SK-N-SH (cell line): ENCODE data around the gene SPAG9. TPM values are rescaled to one million over a fixed set of nuclear protein-coding genes. Genes with fewer than 3 reads are reported as not detected.

Source experiments
- CTCF ChIA-PET: fragments of 300-600, 350-600 bp; formaldehyde crosslinking; extraction: SDS; loops from one replicate; lab custom pipeline; 2021; lab: Yijun Ruan, JAX
- POLR2A ChIA-PET: fragments of 350-600 bp; sonication (Branson Sonifier 250); formaldehyde crosslinking; extraction: SDS; loops from one replicate; lab custom pipeline; 2020; ENCODE audit warnings: antibody characterized with exemption, inconsistent platforms; lab: Yijun Ruan, JAX
- DNase-seq: peaks from one replicate; pipeline ENCODE4 v3.0.0; 2012
- H2AFZ ChIP-seq: fragments of 200-600 bp; sonication (generic); 2 replicates; pipeline ENCODE4 v1.8.1; 2016; ENCODE audit warnings: antibody characterized with exemption, mild to moderate bottlenecking, low read depth
- H3F3A ChIP-seq: fragments of 200-600 bp; sonication (generic); replicated peaks from 2 replicates; pipeline ENCODE3; 2016; ENCODE audit warnings: antibody characterized with exemption, mild to moderate bottlenecking; ENCODE audit not compliant: insufficient read depth
- H3K27ac ChIP-seq, 2 experiments: fragments of 200-500 bp in 1 of 2; fragments of 200-600 bp in 1 of 2; sonication (Bioruptor generic) in 1 of 2; sonication (generic), shearing (Covaris generic) in 1 of 2; 2 replicates each; pipeline versions ENCODE4 v1.5.1 to v1.6.1; 2014 to 2016; ENCODE audit warnings: low read depth in 2 of 2, inconsistent platforms in 1 of 2, low read length in 1 of 2, mild to moderate bottlenecking in 1 of 2, mixed read lengths in 1 of 2
- H3K27me3 ChIP-seq: fragments of 200-600 bp; sonication (generic), shearing (Covaris generic); 2 replicates; pipeline ENCODE4 v1.6.1; 2016; ENCODE audit warnings: mixed run types; ENCODE audit not compliant: insufficient read depth
- H3K36me3 ChIP-seq, 2 experiments: fragments of 200-500 bp in 1 of 2; fragments of 200-600 bp in 1 of 2; sonication (Bioruptor generic) in 1 of 2; sonication (generic) in 1 of 2; replicated peaks in 1 of 2; 2 replicates each; pipeline versions ENCODE3 to v1.5.1; 2014 to 2016; ENCODE audit warnings: low read length in 1 of 2, mild to moderate bottlenecking in 1 of 2; ENCODE audit not compliant: insufficient read depth in 2 of 2, control insufficient read depth in 1 of 2
- H3K4me1 ChIP-seq, 2 experiments: fragments of 200-500 bp in 1 of 2; fragments of 200-600 bp in 1 of 2; sonication (Bioruptor generic) in 1 of 2; sonication (generic), shearing (Covaris generic) in 1 of 2; 2 replicates each; pipeline versions ENCODE4 v1.5.1 to v1.6.1; 2014 to 2016; ENCODE audit warnings: low read depth in 1 of 2, low read length in 1 of 2, mixed run types in 1 of 2; ENCODE audit not compliant: insufficient read depth in 2 of 2, control insufficient read depth in 1 of 2
- H3K4me2 ChIP-seq: fragments of 200-600 bp; sonication (generic), shearing (Covaris generic); 2 replicates; pipeline ENCODE4 v1.6.1; 2017; ENCODE audit warnings: mixed run types
- H3K4me3 ChIP-seq, 2 experiments: fragments of 200-500 bp in 1 of 2; fragments of 200-600 bp in 1 of 2; sonication (Bioruptor generic) in 1 of 2; sonication (generic), shearing (Covaris generic) in 1 of 2; 2 replicates each; pipeline versions ENCODE4 v1.5.1 to v1.8.1; 2014 to 2016; ENCODE audit warnings: low read depth in 2 of 2, inconsistent platforms in 1 of 2, low read length in 1 of 2, mild to moderate bottlenecking in 1 of 2, mixed read lengths in 1 of 2, moderate library complexity in 1 of 2
- H3K79me2 ChIP-seq: fragments of 200-600 bp; sonication (generic); 2 replicates; pipeline ENCODE4 v1.8.1; 2017; ENCODE audit warnings: mild to moderate bottlenecking; ENCODE audit not compliant: insufficient read depth
- H3K9ac ChIP-seq: fragments of 200-600 bp; sonication (generic); 2 replicates; pipeline ENCODE4 v1.6.1; 2017; ENCODE audit warnings: mixed run types
- H3K9me2 ChIP-seq: fragments of 200-600 bp; sonication (generic); 2 replicates; pipeline ENCODE4 v1.6.1; 2017; ENCODE audit warnings: mixed run types
- H3K9me3 ChIP-seq: fragments of 200-600 bp; sonication (generic); 2 replicates; pipeline ENCODE4 v1.6.1; 2017; ENCODE audit warnings: mixed run types, mild to moderate bottlenecking, moderate library complexity
- H4K20me1 ChIP-seq: fragments of 200-600 bp; sonication (generic); 2 replicates; pipeline ENCODE4 v1.6.1; 2017; ENCODE audit warnings: mild to moderate bottlenecking, mixed run types; ENCODE audit not compliant: insufficient read depth
- EP300 ChIP-seq, 2 experiments: IDR thresholded peaks; 2 replicates each; pipeline versions ENCODE4 v1.4.0 to v1.6.1; 2012; ENCODE audit warnings: borderline replicate concordance in 1 of 2, low read depth in 1 of 2, low read length in 1 of 2
- FOXJ3 ChIP-seq: sonication (generic); formaldehyde crosslinking; IDR thresholded peaks from 2 replicates; pipeline ENCODE4 v1.5.1; 2020; ENCODE audit warnings: mild to moderate bottlenecking, missing genetic modification reagents
- FOXM1 ChIP-seq: IDR thresholded peaks from 2 replicates; pipeline ENCODE4 v1.4.0; 2012; ENCODE audit warnings: low read depth, mild to moderate bottlenecking
- GATA2 ChIP-seq: sonication (generic); formaldehyde crosslinking; IDR thresholded peaks from 2 replicates; pipeline ENCODE4 v1.5.0; 2020; ENCODE audit warnings: mild to moderate bottlenecking, missing genetic modification reagents
- POLR2AphosphoS5 ChIP-seq: IDR thresholded peaks from 2 replicates; pipeline ENCODE4 v1.6.1; 2012; ENCODE audit warnings: low read depth, low read length
- RAD21 ChIP-seq: IDR thresholded peaks from 2 replicates; pipeline ENCODE4 v1.6.1; 2012; ENCODE audit warnings: mild to moderate bottlenecking, low read length
- RFX5 ChIP-seq: IDR thresholded peaks from 2 replicates; pipeline ENCODE4 v1.6.1; 2012; ENCODE audit warnings: mild to moderate bottlenecking, improper control_type of control experiment, low read length
- SIN3A ChIP-seq: IDR thresholded peaks from 2 replicates; pipeline ENCODE4 v1.6.1; 2012; ENCODE audit warnings: low read depth, mild to moderate bottlenecking, low read length, moderate library complexity, borderline replicate concordance
- SMC3 ChIP-seq: IDR thresholded peaks from 2 replicates; pipeline ENCODE4 v1.6.1; 2012; ENCODE audit warnings: low read depth, low read length, improper control_type of control experiment
- TEAD4 ChIP-seq: IDR thresholded peaks from 2 replicates; pipeline ENCODE4 v1.4.0; 2012; ENCODE audit warnings: mild to moderate bottlenecking, borderline replicate concordance; ENCODE audit not compliant: insufficient read depth
- USF1 ChIP-seq: IDR thresholded peaks from 2 replicates; pipeline ENCODE4 v1.4.0; 2012; ENCODE audit warnings: low read depth, borderline replicate concordance
- USF2 ChIP-seq: fragments of 150-350 bp; IDR thresholded peaks from 2 replicates; pipeline ENCODE4 v1.6.1; 2017; ENCODE audit warnings: antibody characterized with exemption, low read length, low read depth, borderline replicate concordance
- YY1 ChIP-seq: IDR thresholded peaks from 2 replicates; pipeline ENCODE4 v1.4.0; 2012; ENCODE audit warnings: low read depth, mild to moderate bottlenecking
- WGBS: methylation state at CpG from one replicate; pipeline ENCODE4 v1.1.6; 2017; ENCODE audit warnings: low lambda C conversion rate; 5-methylcytosine and 5-hydroxymethylcytosine counted together
- polyA plus RNA-seq, 3 experiments: library from polyadenylated mRNA; depleted of rRNA; stranded (reverse); fragments of >200 nt; gene quantifications; 2 replicates each; pipeline ENCODE4 v1.2.3, GENCODE V29; 2012
- TF ChIP-seq, protein P1 (sequence below): IDR thresholded peaks from 2 replicates; pipeline ENCODE4; 2012
- TF ChIP-seq, protein P2 (sequence below): fragments of 150-350 bp; IDR thresholded peaks from 2 replicates; pipeline ENCODE4 v1.6.1; 2016; ENCODE audit warnings: mild to moderate bottlenecking, low read depth, low read length

The SPAG9 gene
- polyA plus RNA-seq, 1 of the 3 experiments (the other 2 are of a cell fraction): 32.1 TPM

- no peak for DNase-seq
- TF ChIP-seq USF1 (no peak), TEAD4 (no peak), POLR2AphosphoS5 (no peak), USF2 (no peak), EP300 (IDR thresholded peaks at IDR 0.05; ENCODE audit: borderline replicate concordance in 1 of 2, low read depth in 1 of 2, low read length in 1 of 2) (no peak), SMC3 (no peak), YY1 (no peak), SIN3A (no peak), FOXJ3 (CRISPR knock-in tag) (no peak), GATA2 (CRISPR knock-in tag) (no peak), FOXM1 (no peak), RFX5 (no peak), RAD21 (no peak)
- TF ChIP-seq, protein P1, sequence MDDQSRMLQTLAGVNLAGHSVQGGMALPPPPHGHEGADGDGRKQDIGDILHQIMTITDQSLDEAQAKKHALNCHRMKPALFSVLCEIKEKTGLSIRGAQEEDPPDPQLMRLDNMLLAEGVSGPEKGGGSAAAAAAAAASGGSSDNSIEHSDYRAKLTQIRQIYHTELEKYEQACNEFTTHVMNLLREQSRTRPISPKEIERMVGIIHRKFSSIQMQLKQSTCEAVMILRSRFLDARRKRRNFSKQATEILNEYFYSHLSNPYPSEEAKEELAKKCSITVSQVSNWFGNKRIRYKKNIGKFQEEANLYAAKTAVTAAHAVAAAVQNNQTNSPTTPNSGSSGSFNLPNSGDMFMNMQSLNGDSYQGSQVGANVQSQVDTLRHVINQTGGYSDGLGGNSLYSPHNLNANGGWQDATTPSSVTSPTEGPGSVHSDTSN: no peak
- TF ChIP-seq, protein P2, sequence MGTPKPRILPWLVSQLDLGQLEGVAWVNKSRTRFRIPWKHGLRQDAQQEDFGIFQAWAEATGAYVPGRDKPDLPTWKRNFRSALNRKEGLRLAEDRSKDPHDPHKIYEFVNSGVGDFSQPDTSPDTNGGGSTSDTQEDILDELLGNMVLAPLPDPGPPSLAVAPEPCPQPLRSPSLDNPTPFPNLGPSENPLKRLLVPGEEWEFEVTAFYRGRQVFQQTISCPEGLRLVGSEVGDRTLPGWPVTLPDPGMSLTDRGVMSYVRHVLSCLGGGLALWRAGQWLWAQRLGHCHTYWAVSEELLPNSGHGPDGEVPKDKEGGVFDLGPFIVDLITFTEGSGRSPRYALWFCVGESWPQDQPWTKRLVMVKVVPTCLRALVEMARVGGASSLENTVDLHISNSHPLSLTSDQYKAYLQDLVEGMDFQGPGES: no peak
- TF ChIP-seq, all 33 proteins: peak for 0
- H3K27me3 ChIP-seq: no peaks in the 10 kb centered on the region
- H3K4me3 ChIP-seq: no peak overlapping the region
- ChIA-PET POLR2A (interaction anchor here (1.7 to 13.7 kb wide), 4 partner anchors 9 to 57 kb away, joined by 6 to 166 read pairs (median 8); partner anchors contain the start of gene TOB1), CTCF (interaction anchor here (1.2 to 6.7 kb wide), 5 partner anchors 16 to 70 kb away, joined by 3 to 34 read pairs (median 10); no protein-coding TSS in a partner anchor)
- no peaks in the 10 kb centered on the region for H4K20me1 ChIP-seq
- no peak overlapping the region; a peak in 1 of 4 replicates for H3K27ac ChIP-seq
- H3K79me2 ChIP-seq: no peaks in the 10 kb centered on the region
- no peak overlapping the region for H3K9ac ChIP-seq
- H3F3A ChIP-seq: no peaks in the 10 kb centered on the region
- H3K4me2 ChIP-seq: no peak overlapping the region; the same call in 1 of the 2 replicates
- no peak overlapping the region; the same call in 1 of the 2 replicates for H2AFZ ChIP-seq
- H3K9me3 ChIP-seq: no peaks in the 10 kb centered on the region
- whole genome bisulfite sequencing: 83% methylated on average over 2 of the region's 2 CpGs
- H3K9me2 ChIP-seq: no peaks in the 10 kb centered on the region
- no peaks in the 10 kb centered on the region for H3K36me3 ChIP-seq
- H3K4me1 ChIP-seq: peaks cover 28 to 42% of the 10 kb centered on the region in 2 experiments
Measured at GRCh38 chr17:50922107-50922506, 198.6 kb downstream of the SPAG9 start.
